Neutrophil (primary cell): ENCODE measurements around the gene SH3BGRL3.

Experiments
- H3K27ac ChIP-seq: fragments of 200-600 bp; sonication (generic); 2 replicates; pipeline ENCODE4 v1.5.1; 2016; ENCODE audit warnings: mild to moderate bottlenecking, moderate library complexity
- H3K27me3 ChIP-seq: fragments of 200-600 bp; sonication (generic); 2 replicates; pipeline ENCODE4 v1.6.0; 2016; ENCODE audit warnings: mild to moderate bottlenecking
- H3K36me3 ChIP-seq: fragments of 200-600 bp; sonication (generic); 2 replicates; pipeline ENCODE4 v1.5.1; 2017
- H3K4me1 ChIP-seq, 2 experiments: fragments of 200-600 bp in 1 of 2; sonication (generic) in 1 of 2; 1 replicate in 1 of 2; 2 replicates in 1 of 2; pipeline versions ENCODE4 v1.5.1 to v1.6.1; 2013 to 2016; ENCODE audit warnings: low read depth in 1 of 2, low read length in 1 of 2, mild to moderate bottlenecking in 1 of 2, moderate library complexity in 1 of 2; ENCODE audit not compliant: control insufficient read depth in 1 of 2, insufficient read depth in 1 of 2
- H3K4me3 ChIP-seq, 2 experiments: fragments of 200-600 bp in 1 of 2; sonication (generic) in 1 of 2; 1 replicate in 1 of 2; 2 replicates in 1 of 2; pipeline ENCODE4 v1.5.1; 2013 to 2016; ENCODE audit warnings: low read depth in 1 of 2, low read length in 1 of 2, mild to moderate bottlenecking in 1 of 2, moderate library complexity in 1 of 2
- H3K9me3 ChIP-seq: fragments of 200-600 bp; sonication (generic); 2 replicates; pipeline ENCODE4 v1.5.1; 2016
- TF ChIP-seq, protein P1 (sequence below): fragments of 200-600 bp; sonication (generic); IDR thresholded peaks from 2 replicates; pipeline ENCODE4 v1.5.1; 2016; ENCODE audit warnings: antibody characterized with exemption

Gene SH3BGRL3

DNA sequence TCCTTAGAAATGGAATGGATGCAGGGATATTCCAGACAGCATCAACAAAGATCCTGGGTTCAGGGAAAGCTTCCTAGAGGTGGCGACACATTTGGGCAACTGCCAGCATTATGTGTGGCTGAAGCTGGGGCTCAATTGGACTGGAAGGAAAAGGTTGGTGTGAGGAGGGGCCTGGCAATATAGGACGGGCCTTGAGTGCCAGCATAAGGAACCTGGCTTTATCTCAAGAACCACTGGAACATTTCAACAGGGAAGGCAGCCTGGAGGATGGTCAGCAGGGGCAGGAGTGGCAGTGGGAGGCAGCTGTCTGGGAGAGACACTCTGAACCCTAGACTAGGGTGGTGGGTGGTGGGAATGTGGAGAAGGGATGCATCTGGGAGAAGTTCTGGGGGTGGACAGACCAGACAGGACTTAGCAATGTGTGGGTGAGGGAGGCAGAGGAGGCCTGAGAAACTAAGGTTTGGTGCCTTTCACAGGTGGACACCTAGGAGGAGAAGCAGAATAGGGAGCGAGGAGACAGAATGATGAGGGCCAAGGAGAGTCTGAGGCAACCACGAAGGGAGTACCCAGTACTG lies 3.5 kb downstream of the SH3BGRL3 start:
- no peaks in the 10 kb centered on the region for H3K27me3 ChIP-seq
- H3K36me3 ChIP-seq = peaks cover 42% of the 10 kb centered on the region
- TF ChIP-seq, protein P1, sequence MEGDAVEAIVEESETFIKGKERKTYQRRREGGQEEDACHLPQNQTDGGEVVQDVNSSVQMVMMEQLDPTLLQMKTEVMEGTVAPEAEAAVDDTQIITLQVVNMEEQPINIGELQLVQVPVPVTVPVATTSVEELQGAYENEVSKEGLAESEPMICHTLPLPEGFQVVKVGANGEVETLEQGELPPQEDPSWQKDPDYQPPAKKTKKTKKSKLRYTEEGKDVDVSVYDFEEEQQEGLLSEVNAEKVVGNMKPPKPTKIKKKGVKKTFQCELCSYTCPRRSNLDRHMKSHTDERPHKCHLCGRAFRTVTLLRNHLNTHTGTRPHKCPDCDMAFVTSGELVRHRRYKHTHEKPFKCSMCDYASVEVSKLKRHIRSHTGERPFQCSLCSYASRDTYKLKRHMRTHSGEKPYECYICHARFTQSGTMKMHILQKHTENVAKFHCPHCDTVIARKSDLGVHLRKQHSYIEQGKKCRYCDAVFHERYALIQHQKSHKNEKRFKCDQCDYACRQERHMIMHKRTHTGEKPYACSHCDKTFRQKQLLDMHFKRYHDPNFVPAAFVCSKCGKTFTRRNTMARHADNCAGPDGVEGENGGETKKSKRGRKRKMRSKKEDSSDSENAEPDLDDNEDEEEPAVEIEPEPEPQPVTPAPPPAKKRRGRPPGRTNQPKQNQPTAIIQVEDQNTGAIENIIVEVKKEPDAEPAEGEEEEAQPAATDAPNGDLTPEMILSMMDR = no peak
- H3K27ac ChIP-seq = peak overlapping the region; percentile 100
- peaks cover 70 to 86% of the 10 kb centered on the region in 2 experiments for H3K4me1 ChIP-seq
- H3K4me3 ChIP-seq = no peak overlapping the region
- no peaks in the 10 kb centered on the region for H3K9me3 ChIP-seq

DNA sequence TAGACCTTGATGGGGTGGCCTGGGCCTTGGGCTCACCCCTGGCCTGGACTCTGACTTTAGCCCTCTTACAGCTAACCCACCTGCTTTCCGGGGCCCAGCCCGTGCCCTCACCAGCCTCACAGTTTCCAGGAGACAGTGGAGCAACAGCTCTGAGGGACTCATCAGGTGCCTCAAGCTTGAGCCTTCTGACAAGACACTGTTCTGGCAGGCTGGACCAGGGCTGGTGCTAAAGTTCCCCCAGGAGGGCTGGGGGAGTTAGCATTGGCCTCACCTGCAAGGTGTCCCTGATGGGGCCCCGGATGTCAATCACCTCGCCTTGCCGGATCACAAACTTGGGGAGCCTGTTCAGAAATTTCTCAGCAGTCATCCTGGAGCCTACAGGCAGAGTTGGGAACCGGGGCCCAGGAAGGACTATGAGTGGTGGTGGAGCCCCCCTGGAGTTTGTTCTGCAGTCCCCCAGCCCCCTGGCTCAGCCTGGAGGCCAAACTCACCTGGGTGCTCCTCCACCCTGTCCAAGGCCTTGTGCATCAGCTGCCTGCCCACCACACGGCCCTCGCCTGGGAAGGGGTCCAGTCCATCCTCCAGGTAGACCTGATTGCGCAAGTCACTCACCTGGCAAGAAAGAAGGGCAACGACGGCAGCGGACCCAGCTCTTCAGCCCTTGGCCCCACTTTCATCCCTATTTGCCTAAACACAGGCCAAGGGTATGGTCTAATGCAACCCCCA lies 4.1 kb downstream of the SH3BGRL3 start:
- Histone ChIP-seq H3K27ac (peak overlapping the region; percentile 100), H3K4me1 (peaks cover 70 to 86% of the 10 kb centered on the region in 2 experiments), H3K27me3 (no peaks in the 10 kb centered on the region), H3K36me3 (peaks cover 42% of the 10 kb centered on the region), H3K4me3 (no peak overlapping the region), H3K9me3 (no peaks in the 10 kb centered on the region)
- TF ChIP-seq, protein P1 = no peak

DNA sequence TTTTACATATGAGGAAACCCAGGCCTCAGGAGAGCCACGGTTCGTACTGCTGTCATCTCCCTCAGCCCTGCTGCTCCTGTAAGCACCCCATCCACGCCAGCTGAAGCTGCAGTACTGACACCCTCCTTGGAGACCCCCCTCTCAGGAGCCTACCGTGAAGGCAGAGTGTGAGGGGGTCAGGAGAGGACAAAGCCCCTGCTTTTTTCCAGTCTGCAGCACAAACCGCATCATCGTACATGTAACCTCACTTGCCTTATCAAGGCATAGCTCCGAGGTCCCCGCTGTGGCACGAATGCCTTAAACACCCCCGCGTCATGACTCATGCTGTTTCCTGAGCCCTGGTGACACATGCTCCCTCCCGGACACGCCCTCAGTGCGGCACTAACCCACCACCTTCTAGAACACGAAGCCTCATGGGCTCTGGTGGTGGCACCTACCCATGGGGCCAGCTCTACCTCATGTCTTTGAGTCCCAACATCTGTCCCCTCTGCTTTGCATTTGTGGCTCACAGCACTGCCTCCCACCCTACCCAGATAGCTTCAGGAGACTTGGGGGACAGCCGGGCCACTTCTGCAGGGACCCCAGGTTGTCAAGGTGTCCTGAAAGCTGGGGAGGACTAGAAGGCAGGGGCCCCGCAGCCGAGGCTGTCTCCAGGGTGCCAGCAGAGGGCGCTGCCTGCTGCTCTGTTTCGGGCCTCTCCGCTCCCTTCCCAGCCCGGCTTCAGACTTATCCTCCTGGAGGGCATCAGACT lies 4.9 kb downstream of the SH3BGRL3 start:
- no peaks in the 10 kb centered on the region for H3K9me3 ChIP-seq
- H3K4me3 ChIP-seq = peak overlapping the region in 1 of 2 experiments; percentile 5
- H3K27ac ChIP-seq = peak overlapping the region; percentile 100
- TF ChIP-seq, protein P1 = peak; percentile 83
- peaks cover 42% of the 10 kb centered on the region for H3K36me3 ChIP-seq
- peaks cover 72 to 86% of the 10 kb centered on the region in 2 experiments for H3K4me1 ChIP-seq
- no peaks in the 10 kb centered on the region for H3K27me3 ChIP-seq

DNA sequence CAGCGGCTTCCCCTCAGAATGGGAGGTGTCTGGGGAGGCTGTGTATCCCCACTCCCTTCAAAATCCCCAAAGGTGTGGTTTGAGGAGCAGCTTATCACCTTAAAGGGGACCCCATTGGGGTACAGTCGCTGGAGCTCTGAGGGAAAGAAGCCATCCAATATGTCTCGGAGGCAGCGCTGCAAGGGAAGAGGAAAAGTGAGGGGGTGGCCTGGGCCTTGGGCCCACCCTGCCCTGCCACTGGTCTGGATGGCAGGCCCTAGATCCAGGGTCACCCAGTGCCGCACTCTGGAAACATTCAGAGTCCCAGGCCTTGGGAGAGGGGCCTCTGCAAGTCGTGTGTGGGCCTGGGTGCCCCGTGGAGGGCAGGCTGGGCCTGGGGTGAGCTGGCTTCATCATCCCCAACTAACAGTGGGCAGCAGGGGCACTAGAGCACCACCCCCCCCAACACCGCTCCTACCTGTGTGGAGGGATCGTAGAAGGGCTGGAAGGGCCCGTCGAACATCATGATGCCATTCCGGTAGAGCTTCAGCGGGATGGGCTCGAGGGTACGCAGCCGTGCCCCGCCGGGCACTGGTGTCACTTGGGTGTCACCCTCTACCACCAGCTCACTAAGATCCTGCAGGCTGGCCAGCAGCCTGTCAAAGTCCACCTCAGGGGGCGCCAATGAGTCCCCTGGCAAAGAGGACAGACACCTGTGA lies 5.6 kb downstream of the SH3BGRL3 start:
- peaks cover 76 to 87% of the 10 kb centered on the region in 2 experiments for H3K4me1 ChIP-seq
- TF ChIP-seq, protein P1 = no peak
- H3K9me3 ChIP-seq = no peaks in the 10 kb centered on the region
- peak overlapping the region; percentile 100 for H3K27ac ChIP-seq
- H3K36me3 ChIP-seq = peaks cover 42% of the 10 kb centered on the region
- H3K27me3 ChIP-seq = no peaks in the 10 kb centered on the region
- H3K4me3 ChIP-seq = peak overlapping the region in 1 of 2 experiments; percentile 5

DNA sequence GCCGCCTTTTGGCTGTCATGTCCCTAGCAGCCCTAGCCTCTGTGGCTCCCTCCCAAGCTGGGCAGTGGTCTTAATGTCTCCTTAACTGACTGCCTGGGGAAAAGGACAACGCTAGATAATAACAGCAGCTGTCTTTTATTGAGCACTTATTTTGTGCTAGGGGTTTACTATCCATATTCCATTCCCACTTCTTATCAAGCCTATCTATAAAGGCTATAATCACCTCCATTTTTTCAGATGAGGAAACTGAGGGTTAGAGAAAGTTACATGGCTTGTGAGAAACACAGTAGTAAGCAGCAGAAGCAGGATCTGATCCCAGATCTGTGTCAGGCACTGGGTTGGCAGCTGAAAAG lies 6.2 kb downstream of the SH3BGRL3 start:
- no peak overlapping the region for H3K4me3 ChIP-seq

More for the DNA sequence above, 6.2 kb downstream of the SH3BGRL3 start:
- TF ChIP-seq, protein P1 = no peak
- Histone ChIP-seq H3K27me3 (no peaks in the 10 kb centered on the region), H3K4me1 (peaks cover 76 to 87% of the 10 kb centered on the region in 2 experiments), H3K36me3 (peaks cover 36% of the 10 kb centered on the region), H3K27ac (peak overlapping the region; percentile 100), H3K9me3 (no peaks in the 10 kb centered on the region)
